ENCODE results near the gene ZNF441.

ZNF441 gene

DNA sequence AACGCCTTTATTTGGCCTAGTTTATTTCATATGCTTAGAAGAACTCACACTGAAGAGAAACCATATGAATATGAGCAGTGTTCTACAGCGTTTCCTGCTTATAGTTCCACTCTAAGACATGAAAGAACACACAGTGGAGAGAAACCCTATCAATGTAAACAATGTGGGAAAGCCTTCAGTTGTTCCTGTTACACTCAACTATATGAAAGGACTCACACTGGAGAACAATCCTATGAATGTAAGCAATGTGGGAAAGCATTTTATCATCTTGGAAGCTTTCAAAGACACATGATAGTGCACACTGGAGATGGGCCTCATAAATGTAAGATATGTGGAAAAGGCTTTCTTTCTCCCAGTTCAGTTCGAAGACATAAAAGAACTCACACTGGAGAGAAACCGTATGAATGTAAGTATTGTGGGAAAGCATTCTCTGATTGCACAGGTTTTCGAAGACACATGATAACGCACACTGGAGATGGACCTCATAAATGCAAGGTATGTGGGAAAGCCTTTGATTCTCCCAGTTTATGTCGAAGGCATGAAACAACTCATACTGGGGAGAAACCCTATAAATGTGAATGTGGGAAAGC, 13.7 kb downstream of the ZNF441 start:
- Histone ChIP-seq H3K27me3 (ENCODE audit: control insufficient read depth in 1 of 2, insufficient read depth in 2 of 2, low read length in 2 of 2) (no peaks in the 10 kb centered on the region), H3K36me3 (ENCODE audit: control insufficient read depth in 2 of 2, insufficient read depth in 2 of 2, low read length in 2 of 2) (peaks cover 32 to 51% of the 10 kb centered on the region in 2 donors), H3K9me3 (ENCODE audit: control insufficient read depth in 2 of 2, low read length in 2 of 2) (peaks cover 21 to 25% of the 10 kb centered on the region in 2 donors), H3K9ac (ENCODE audit: low read length in 2 of 2) (no peak overlapping the region), H3K4me3 (ENCODE audit: low read length in 2 of 2) (peak overlapping the region in 1 of 2 donors; percentile 24), H3K27ac (ENCODE audit: low read length) (no peak overlapping the region), H3K4me1 (ENCODE audit: control insufficient read depth, insufficient read depth, low read length) (no peaks in the 10 kb centered on the region)

DNA sequence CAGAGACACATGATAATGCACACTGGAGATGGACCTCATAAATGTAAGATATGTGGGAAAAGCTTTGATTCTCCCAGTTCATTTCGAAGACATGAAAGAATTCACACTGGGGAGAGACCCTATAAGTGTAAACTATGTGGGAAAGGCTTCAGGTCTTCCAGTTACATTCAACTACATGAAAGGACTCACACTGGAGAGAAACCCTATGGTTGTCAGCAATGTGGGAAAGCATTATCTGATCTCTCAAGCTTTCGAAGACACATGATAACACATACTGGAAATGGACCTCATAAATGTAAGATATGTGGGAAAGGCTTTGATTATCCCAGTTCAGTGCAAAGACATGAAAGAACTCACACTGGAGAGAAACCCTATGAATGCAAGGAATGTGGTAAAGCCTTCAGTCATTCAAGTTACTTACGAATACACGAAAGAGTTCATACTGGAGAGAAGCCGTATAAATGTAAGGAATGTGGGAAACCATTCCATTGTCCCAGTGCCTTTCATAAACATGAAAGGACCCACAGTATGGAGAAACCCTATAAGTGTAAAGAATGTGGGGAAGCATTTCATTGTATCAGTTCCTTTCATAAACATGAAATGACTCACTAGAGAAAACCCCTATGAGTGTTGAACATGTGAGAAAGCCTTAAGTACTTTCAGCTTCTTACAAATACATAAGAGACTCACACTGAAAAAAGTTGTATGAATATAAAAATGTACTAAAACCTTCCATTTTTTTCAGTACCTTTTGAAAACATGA, 14.7 kb downstream of the ZNF441 start:
- Histone ChIP-seq H3K27ac (ENCODE audit: low read length) (no peak overlapping the region), H3K36me3 (ENCODE audit: control insufficient read depth in 2 of 2, insufficient read depth in 2 of 2, low read length in 2 of 2) (peaks cover 32 to 51% of the 10 kb centered on the region in 2 donors), H3K4me1 (ENCODE audit: control insufficient read depth, insufficient read depth, low read length) (no peaks in the 10 kb centered on the region), H3K27me3 (ENCODE audit: control insufficient read depth in 1 of 2, insufficient read depth in 2 of 2, low read length in 2 of 2) (no peaks in the 10 kb centered on the region), H3K9me3 (ENCODE audit: control insufficient read depth in 2 of 2, low read length in 2 of 2) (peaks cover 21 to 28% of the 10 kb centered on the region in 2 donors), H3K9ac (ENCODE audit: low read length in 2 of 2) (no peak overlapping the region), H3K4me3 (ENCODE audit: low read length in 2 of 2) (peak overlapping the region in 1 of 2 donors; percentile 24)

DNA sequence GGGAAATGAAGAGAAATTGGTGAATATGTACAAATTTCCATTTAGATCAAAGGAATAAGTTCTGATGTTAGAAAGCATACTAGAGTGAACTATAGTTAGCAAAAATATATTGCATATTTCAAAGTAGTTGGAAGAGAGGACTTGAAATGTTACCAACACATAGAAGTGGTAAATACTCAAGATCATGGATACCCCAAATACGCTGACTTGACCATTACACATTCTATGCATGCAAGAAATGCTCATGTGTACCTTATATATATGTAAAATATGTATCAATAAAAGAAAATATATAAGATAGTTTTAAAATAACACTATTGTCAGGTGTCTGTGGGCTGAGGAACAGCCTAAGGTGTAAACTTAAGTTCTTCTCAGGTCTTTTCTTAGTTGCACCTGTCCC, 17.0 kb downstream of the ZNF441 start:
- H3K9ac ChIP-seq (ENCODE audit: low read length in 2 of 2), result no peak overlapping the region
- H3K4me1 ChIP-seq (ENCODE audit: control insufficient read depth, insufficient read depth, low read length), result no peaks in the 10 kb centered on the region
- H3K27me3 ChIP-seq (ENCODE audit: control insufficient read depth in 1 of 2, insufficient read depth in 2 of 2, low read length in 2 of 2), result no peaks in the 10 kb centered on the region
- H3K36me3 ChIP-seq (ENCODE audit: control insufficient read depth in 2 of 2, insufficient read depth in 2 of 2, low read length in 2 of 2), result peaks cover 21 to 37% of the 10 kb centered on the region in 2 donors
- no peak overlapping the region for H3K27ac ChIP-seq (ENCODE audit: low read length)
- H3K9me3 ChIP-seq (ENCODE audit: control insufficient read depth in 2 of 2, low read length in 2 of 2), result peaks cover 21 to 31% of the 10 kb centered on the region in 2 donors
- H3K4me3 ChIP-seq (ENCODE audit: low read length in 2 of 2), result no peak overlapping the region

DNA sequence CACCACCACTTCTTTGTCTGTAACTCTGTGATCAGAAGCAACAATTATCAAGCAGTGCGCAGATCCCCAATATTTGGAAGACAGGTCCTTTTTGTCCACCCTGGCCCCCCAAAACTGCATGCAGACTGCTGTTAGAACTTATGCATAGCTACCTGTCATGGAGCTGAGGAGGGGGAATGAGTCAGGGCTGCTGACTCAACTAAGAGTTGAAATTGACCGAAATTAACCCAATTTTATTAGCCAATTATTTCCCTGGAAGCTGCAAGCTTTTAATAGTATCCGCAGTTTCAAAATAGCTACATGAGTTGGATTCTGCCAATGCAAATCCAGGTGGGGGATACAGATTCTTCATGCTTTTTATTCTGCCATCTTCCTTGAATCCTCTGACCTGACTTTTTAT, 17.6 kb downstream of the ZNF441 start:
- H3K36me3 ChIP-seq (ENCODE audit: control insufficient read depth in 2 of 2, insufficient read depth in 2 of 2, low read length in 2 of 2), result peaks cover 19 to 32% of the 10 kb centered on the region in 2 donors
- H3K4me1 ChIP-seq (ENCODE audit: control insufficient read depth, insufficient read depth, low read length), result no peaks in the 10 kb centered on the region
- H3K9me3 ChIP-seq (ENCODE audit: control insufficient read depth in 2 of 2, low read length in 2 of 2), result peaks cover 21 to 31% of the 10 kb centered on the region in 2 donors
- no peak overlapping the region for H3K4me3 ChIP-seq (ENCODE audit: low read length in 2 of 2)
- no peaks in the 10 kb centered on the region for H3K27me3 ChIP-seq (ENCODE audit: control insufficient read depth in 1 of 2, insufficient read depth in 2 of 2, low read length in 2 of 2)
- H3K9ac ChIP-seq (ENCODE audit: low read length in 2 of 2), result no peak overlapping the region
- no peak overlapping the region for H3K27ac ChIP-seq (ENCODE audit: low read length)

DNA sequence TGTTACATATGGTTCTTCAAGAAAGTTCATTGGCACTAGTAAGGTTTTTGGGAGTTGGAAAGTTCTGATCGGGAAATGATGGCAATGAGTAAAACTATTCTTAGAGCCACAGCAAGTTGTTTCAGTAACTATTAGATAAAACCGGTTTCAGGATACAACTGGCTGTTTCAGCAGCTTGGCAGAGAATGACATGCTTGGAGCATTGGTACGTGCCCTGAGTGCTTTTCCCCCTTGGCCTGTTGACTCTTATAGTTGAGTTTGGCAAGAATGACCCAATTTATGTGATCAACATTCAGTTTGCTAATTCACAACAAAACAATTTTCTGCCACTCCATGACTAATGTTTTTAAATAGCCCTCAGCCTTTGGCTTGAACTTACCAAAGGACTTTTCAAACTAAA, 20.7 kb downstream of the ZNF441 start:
- no peak overlapping the region for H3K9ac ChIP-seq (ENCODE audit: low read length in 2 of 2)
- no peaks in the 10 kb centered on the region for H3K4me1 ChIP-seq (ENCODE audit: control insufficient read depth, insufficient read depth, low read length)
- peaks cover 0 to 9% of the 10 kb centered on the region in 2 donors for H3K36me3 ChIP-seq (ENCODE audit: control insufficient read depth in 2 of 2, insufficient read depth in 2 of 2, low read length in 2 of 2)
- no peak overlapping the region for H3K4me3 ChIP-seq (ENCODE audit: low read length in 2 of 2)
- H3K27me3 ChIP-seq (ENCODE audit: control insufficient read depth in 1 of 2, insufficient read depth in 2 of 2, low read length in 2 of 2), result no peaks in the 10 kb centered on the region
- H3K27ac ChIP-seq (ENCODE audit: low read length), result no peak overlapping the region
- peaks cover under 1 to 19% of the 10 kb centered on the region in 2 donors for H3K9me3 ChIP-seq (ENCODE audit: control insufficient read depth in 2 of 2, low read length in 2 of 2)

DNA sequence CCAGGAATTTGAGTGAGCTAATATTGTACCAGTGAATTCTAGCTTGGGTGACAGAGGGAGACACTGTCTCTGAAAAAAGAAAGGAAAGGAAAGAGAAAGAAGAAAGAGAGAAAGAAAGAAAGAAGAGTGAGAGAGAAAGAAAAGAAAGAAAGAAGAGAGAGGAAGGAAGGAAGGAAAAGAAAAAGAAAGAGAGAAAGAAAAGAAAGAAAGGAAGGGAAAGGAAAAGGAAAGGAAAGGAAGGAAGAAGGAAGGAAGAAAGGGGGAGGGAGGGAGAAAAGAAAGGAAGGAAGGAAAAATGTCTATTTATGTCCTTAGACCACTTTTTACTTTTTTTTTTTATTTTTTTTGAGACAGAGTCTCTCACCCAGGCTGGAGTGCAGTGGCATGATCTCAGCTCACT, 26.1 kb downstream of the ZNF441 start:
- H3K4me1 ChIP-seq (ENCODE audit: control insufficient read depth, insufficient read depth, low read length), result peaks cover 8% of the 10 kb centered on the region
- no peak overlapping the region for H3K9ac ChIP-seq (ENCODE audit: low read length in 2 of 2)
- no peak overlapping the region for H3K27ac ChIP-seq (ENCODE audit: low read length)
- peaks cover 0 to 7% of the 10 kb centered on the region in 2 donors for H3K9me3 ChIP-seq (ENCODE audit: control insufficient read depth in 2 of 2, low read length in 2 of 2)
- no peaks in the 10 kb centered on the region for H3K36me3 ChIP-seq (ENCODE audit: control insufficient read depth in 2 of 2, insufficient read depth in 2 of 2, low read length in 2 of 2)
- H3K27me3 ChIP-seq (ENCODE audit: control insufficient read depth in 1 of 2, insufficient read depth in 2 of 2, low read length in 2 of 2), result no peaks in the 10 kb centered on the region
- no peak overlapping the region for H3K4me3 ChIP-seq (ENCODE audit: low read length in 2 of 2)

DNA sequence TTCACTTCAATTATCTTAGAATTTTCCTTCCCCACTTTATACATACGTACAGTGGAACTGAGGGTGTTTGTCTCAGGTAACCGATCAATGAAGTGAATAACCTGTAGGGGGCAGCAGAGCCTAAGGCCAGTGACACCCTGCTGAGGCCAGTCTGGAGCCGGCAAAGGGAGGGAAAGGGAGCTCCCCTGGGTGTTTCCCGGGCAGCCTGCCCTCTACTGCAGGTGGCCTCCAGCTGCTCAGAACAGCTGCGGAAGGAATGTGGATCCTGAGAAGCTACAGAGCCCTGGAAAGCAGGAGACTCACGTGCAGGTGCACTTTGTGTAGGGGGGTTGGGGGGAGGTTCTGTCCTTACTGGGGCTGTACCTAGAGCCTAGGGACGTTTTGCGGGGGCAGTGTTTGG, 30.7 kb downstream of the ZNF441 start:
- Histone ChIP-seq H3K4me3 (ENCODE audit: low read length in 2 of 2) (peak overlapping the region; percentile 87 to 92), H3K9me3 (ENCODE audit: control insufficient read depth in 2 of 2, low read length in 2 of 2) (no peaks in the 10 kb centered on the region), H3K27ac (ENCODE audit: low read length) (no peak overlapping the region), H3K4me1 (ENCODE audit: control insufficient read depth, insufficient read depth, low read length) (peaks cover 17% of the 10 kb centered on the region), H3K9ac (ENCODE audit: low read length in 2 of 2) (no peak overlapping the region), H3K27me3 (ENCODE audit: control insufficient read depth in 1 of 2, insufficient read depth in 2 of 2, low read length in 2 of 2) (no peaks in the 10 kb centered on the region), H3K36me3 (ENCODE audit: control insufficient read depth in 2 of 2, insufficient read depth in 2 of 2, low read length in 2 of 2) (no peaks in the 10 kb centered on the region)

DNA sequence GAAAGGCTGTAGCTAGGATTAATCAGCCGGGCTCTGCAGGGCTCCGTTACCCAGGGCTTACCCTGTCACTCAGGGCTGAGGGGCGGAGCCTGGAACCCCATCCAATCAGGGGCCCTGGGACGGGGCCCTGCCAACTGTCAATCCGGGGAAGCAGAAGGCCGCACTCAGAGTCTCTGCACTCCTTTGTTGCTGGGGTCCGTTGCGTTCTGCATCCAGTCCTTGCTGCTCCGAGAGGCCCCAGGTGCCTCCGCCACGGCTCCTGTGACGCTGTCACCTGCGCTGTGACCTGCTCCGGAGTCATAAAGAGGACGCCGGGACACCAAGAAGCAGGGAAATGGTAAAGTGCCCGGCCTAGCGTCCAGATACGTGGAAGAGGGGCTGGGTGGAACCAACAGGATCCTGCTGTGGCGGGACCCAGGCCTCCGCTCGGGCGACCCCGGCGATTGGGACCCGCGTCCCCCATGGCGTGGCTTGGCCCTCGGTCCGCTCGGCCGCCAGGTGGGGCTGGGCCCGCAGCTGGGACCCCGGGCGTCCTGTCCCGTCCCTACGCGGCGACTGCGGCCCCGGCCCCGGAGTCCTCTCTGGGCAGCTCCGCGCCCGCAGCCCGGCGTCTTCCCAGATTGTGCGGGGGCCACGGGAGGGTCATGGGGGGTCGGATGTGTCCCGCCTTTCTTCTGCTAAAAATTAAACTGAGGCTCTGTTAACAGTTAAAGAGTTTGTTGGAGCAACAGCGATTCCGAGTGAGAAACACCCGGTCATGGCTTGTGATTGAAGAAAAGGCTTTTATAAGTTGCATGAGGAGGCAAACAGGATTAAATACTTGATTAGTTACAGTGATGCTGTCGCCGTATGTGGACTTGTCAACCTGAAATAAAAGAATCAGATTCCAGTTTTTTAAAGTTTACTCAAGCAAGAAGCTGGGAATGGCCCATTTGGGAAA, 31.9 kb downstream of the ZNF441 start, which contains the start of gene ZNF491:
Gene ZNF491, plus strand, starts transcription at position 133 of the 940 bp plus-strand sequence. CDS start 7,431 bp downstream, outside the sequence.
- H3K4me1 ChIP-seq (ENCODE audit: control insufficient read depth, insufficient read depth, low read length), result peaks cover 17% of the 10 kb centered on the region
- H3K36me3 ChIP-seq (ENCODE audit: control insufficient read depth in 2 of 2, insufficient read depth in 2 of 2, low read length in 2 of 2), result no peaks in the 10 kb centered on the region
- H3K27me3 ChIP-seq (ENCODE audit: control insufficient read depth in 1 of 2, insufficient read depth in 2 of 2, low read length in 2 of 2), result no peaks in the 10 kb centered on the region
- H3K4me3 ChIP-seq (ENCODE audit: low read length in 2 of 2), result peak within 1 kb of the TSS; percentile 87 to 92
- peak within 1 kb of the TSS; percentile 75 for H3K27ac ChIP-seq (ENCODE audit: low read length)
- H3K9me3 ChIP-seq (ENCODE audit: control insufficient read depth in 2 of 2, low read length in 2 of 2), result no peaks in the 10 kb centered on the region
- peak within 1 kb of the TSS; percentile 80 to 88 for H3K9ac ChIP-seq (ENCODE audit: low read length in 2 of 2)

DNA sequence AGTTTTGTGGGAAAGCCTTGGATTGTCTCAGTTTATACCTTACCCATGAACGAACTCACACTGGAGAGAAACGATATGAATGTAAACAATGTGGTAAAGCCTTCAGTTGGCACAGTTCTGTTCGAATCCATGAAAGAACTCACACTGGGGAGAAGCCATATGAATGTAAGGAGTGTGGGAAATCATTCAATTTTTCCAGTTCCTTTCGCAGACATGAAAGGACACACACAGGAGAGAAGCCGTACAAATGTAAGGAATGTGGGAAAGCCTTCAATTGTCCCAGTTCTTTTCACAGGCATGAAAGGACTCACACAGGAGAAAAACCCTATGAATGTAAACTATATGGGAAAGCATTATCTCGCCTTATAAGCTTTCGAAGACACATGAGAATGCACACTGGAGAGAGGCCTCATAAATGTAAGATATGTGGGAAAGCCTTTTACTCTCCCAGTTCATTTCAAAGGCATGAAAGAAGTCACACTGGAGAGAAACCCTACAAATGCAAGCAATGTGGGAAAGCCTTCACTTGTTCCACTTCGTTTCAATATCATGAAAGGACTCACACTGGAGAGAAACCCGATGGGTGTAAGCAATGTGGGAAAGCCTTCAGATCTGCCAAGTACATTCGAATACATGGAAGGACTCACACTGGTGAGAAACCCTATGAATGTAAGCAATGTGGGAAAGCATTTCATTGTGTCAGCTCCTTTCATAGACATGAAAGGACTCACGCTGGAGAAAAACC, 39.7 kb downstream of the ZNF441 start:
- no peak overlapping the region for H3K4me3 ChIP-seq (ENCODE audit: low read length in 2 of 2)

DNA sequence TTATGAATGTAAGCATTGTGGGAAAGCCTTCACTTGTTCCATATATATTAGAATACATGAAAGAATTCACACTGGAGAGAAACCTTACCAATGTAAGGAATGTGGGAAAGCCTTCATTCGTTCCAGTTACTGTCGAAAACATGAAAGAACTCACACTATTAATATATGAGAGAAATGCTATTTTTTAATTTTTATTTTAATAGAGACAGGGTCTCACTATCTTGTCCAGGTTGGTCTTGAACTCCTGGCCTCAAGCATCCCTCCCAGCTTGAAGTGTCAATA, 40.2 kb downstream of the ZNF441 start:
- Histone ChIP-seq H3K9ac (ENCODE audit: low read length in 2 of 2) (no peak overlapping the region), H3K27ac (ENCODE audit: low read length) (no peak overlapping the region), H3K27me3 (ENCODE audit: control insufficient read depth in 1 of 2, insufficient read depth in 2 of 2, low read length in 2 of 2) (no peaks in the 10 kb centered on the region), H3K4me3 (ENCODE audit: low read length in 2 of 2) (no peak overlapping the region), H3K36me3 (ENCODE audit: control insufficient read depth in 2 of 2, insufficient read depth in 2 of 2, low read length in 2 of 2) (peaks cover 11 to 15% of the 10 kb centered on the region in 2 donors), H3K9me3 (ENCODE audit: control insufficient read depth in 2 of 2, low read length in 2 of 2) (peaks cover 14 to 18% of the 10 kb centered on the region in 2 donors), H3K4me1 (ENCODE audit: control insufficient read depth, insufficient read depth, low read length) (no peaks in the 10 kb centered on the region)

More for the DNA sequence above, 39.7 kb downstream of the ZNF441 start:
- H3K36me3 ChIP-seq (ENCODE audit: control insufficient read depth in 2 of 2, insufficient read depth in 2 of 2, low read length in 2 of 2), result peaks cover 11 to 15% of the 10 kb centered on the region in 2 donors
- H3K4me1 ChIP-seq (ENCODE audit: control insufficient read depth, insufficient read depth, low read length), result no peaks in the 10 kb centered on the region
- no peak overlapping the region for H3K27ac ChIP-seq (ENCODE audit: low read length)
- H3K27me3 ChIP-seq (ENCODE audit: control insufficient read depth in 1 of 2, insufficient read depth in 2 of 2, low read length in 2 of 2), result no peaks in the 10 kb centered on the region
- no peak overlapping the region for H3K9ac ChIP-seq (ENCODE audit: low read length in 2 of 2)
- H3K9me3 ChIP-seq (ENCODE audit: control insufficient read depth in 2 of 2, low read length in 2 of 2), result peaks cover 14 to 18% of the 10 kb centered on the region in 2 donors

All from stomach smooth muscle (tissue), 2 donors.